ENCODE data around the gene ANKRD31. TPM values are rescaled to one million over a fixed set of nuclear protein-coding genes. Genes with fewer than 3 reads are reported as not detected.

ANKRD31 gene
- total RNA-seq, 1 experiment from 2014 or later = 0.48 TPM

DNA sequence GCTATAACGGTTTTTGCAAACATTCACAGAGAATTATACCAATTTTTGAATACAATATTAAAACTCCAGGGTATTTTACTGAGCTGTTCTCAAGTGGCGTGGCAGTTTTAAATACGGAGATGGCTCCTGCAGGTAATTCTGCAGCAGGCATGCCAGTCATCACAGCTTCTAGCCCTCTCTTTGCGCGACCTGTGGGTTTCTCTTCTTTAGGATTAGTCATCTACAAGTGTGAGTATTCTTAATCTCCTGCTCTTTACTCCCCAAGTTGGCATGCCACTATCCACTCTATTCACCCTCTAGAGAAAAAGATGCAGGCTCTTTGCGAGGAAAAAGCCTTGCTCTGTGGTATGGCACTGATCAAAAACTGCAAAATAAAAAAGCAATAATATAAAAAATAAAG, 43.9 kb downstream of the ANKRD31 start:
- Histone ChIP-seq H3K27me3 (ENCODE audit: insufficient read depth, low read depth) (no peaks in the 10 kb centered on the region), H3K4me2 (no peak overlapping the region), H3K27ac (no peak overlapping the region), H3K79me2 (ENCODE audit: low read depth) (no peaks in the 10 kb centered on the region), H3F3A (ENCODE audit: insufficient read depth, low read depth) (no peaks in the 10 kb centered on the region), H3K36me3 (ENCODE audit: low read depth) (no peaks in the 10 kb centered on the region), H3K9me3 (ENCODE audit: insufficient read depth, low read depth) (no peaks in the 10 kb centered on the region), H3K4me3 (no peak overlapping the region), H4K20me1 (ENCODE audit: insufficient read depth) (no peaks in the 10 kb centered on the region), H3K9me2 (ENCODE audit: insufficient read depth) (no peaks in the 10 kb centered on the region), H2AFZ (no peak overlapping the region), H3K4me1 (replicated peaks; ENCODE audit: insufficient read depth) (no peaks in the 10 kb centered on the region)
- no peak for DNase-seq
- BruUV-seq (replicated peaks) = no TSS peak
- intact Hi-C loops (cut with micrococcal nuclease; ENCODE audit: unreplicated experiment) = no loop called here
- POLR2A ChIA-PET (ENCODE audit: unreplicated experiment) = no interaction called here
- CTCF ChIA-PET = no interaction called here
- TF ChIP-seq, protein P1, sequence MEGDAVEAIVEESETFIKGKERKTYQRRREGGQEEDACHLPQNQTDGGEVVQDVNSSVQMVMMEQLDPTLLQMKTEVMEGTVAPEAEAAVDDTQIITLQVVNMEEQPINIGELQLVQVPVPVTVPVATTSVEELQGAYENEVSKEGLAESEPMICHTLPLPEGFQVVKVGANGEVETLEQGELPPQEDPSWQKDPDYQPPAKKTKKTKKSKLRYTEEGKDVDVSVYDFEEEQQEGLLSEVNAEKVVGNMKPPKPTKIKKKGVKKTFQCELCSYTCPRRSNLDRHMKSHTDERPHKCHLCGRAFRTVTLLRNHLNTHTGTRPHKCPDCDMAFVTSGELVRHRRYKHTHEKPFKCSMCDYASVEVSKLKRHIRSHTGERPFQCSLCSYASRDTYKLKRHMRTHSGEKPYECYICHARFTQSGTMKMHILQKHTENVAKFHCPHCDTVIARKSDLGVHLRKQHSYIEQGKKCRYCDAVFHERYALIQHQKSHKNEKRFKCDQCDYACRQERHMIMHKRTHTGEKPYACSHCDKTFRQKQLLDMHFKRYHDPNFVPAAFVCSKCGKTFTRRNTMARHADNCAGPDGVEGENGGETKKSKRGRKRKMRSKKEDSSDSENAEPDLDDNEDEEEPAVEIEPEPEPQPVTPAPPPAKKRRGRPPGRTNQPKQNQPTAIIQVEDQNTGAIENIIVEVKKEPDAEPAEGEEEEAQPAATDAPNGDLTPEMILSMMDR (conservative IDR thresholded peaks at IDR 0.05) = no peak
- TF ChIP-seq EZH2 (IDR thresholded peaks at IDR 0.05; ENCODE audit: low read depth) = no peak

DNA sequence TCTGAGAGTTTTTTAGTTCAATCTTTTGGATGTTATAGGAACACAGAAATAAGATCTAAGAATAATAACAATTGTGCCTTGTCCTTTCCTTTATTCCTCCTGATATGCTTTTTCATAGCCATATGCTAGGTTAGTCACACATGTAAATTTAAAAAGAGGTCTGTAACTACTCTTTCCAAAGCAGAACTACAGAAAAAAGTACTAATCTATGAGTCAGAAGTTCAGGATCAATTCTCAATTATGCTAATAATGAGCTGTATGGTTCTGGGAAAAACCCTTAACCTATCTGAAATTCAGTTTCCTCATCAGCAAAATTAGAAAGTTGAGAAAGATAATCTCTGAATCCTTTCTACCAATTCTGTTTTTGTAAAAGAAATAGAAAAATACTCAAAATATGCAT, 44.4 kb downstream of the ANKRD31 start:
- H3K4me1 ChIP-seq (replicated peaks; ENCODE audit: insufficient read depth) = no peaks in the 10 kb centered on the region
- H2AFZ ChIP-seq = no peak overlapping the region
- no peak overlapping the region for H3K4me2 ChIP-seq
- ChIA-PET CTCF (no interaction called here), POLR2A (ENCODE audit: unreplicated experiment) (no interaction called here)
- intact Hi-C loops (cut with micrococcal nuclease; ENCODE audit: unreplicated experiment) = no loop called here
- no peaks in the 10 kb centered on the region for H3K27me3 ChIP-seq (ENCODE audit: insufficient read depth, low read depth)
- no peaks in the 10 kb centered on the region for H3K79me2 ChIP-seq (ENCODE audit: low read depth)
- H3K9me2 ChIP-seq (ENCODE audit: insufficient read depth) = no peaks in the 10 kb centered on the region
- no peak for DNase-seq
- H4K20me1 ChIP-seq (ENCODE audit: insufficient read depth) = no peaks in the 10 kb centered on the region
- H3K27ac ChIP-seq = no peak overlapping the region
- no peaks in the 10 kb centered on the region for H3K36me3 ChIP-seq (ENCODE audit: low read depth)
- BruUV-seq (replicated peaks) = no TSS peak
- no peak for TF ChIP-seq EZH2 (IDR thresholded peaks at IDR 0.05; ENCODE audit: low read depth)
- TF ChIP-seq, protein P1 (conservative IDR thresholded peaks at IDR 0.05) = no peak
- no peaks in the 10 kb centered on the region for H3K9me3 ChIP-seq (ENCODE audit: insufficient read depth, low read depth)
- no peak overlapping the region for H3K4me3 ChIP-seq
- H3F3A ChIP-seq (ENCODE audit: insufficient read depth, low read depth) = no peaks in the 10 kb centered on the region

DNA sequence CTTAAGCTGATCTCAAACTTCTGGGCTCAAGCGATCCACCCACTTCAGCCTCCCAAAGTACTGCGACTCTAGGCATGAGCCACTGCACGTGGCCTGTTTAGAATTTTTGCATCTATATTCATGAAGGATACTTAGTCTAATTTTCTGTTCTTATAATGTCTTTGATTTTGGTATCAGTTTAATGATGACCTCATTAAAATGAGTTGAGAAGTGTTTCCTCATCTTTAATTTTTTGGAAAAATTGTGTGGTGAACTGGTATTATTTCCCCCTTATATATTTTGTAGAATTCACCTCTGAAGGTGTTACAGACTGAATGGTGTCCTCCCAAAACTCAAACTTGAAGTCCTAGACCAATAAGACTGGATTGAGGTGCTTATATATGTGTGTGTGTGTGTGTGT, 46.5 kb downstream of the ANKRD31 start:
- H3K27me3 ChIP-seq (ENCODE audit: insufficient read depth, low read depth) = no peaks in the 10 kb centered on the region
- no peaks in the 10 kb centered on the region for H3K9me2 ChIP-seq (ENCODE audit: insufficient read depth)
- no peak overlapping the region for H3K27ac ChIP-seq
- CTCF ChIA-PET = no interaction called here
- no peaks in the 10 kb centered on the region for H3K79me2 ChIP-seq (ENCODE audit: low read depth)
- intact Hi-C loops (cut with micrococcal nuclease; ENCODE audit: unreplicated experiment) = no loop called here
- BruUV-seq (replicated peaks) = no TSS peak
- no peaks in the 10 kb centered on the region for H4K20me1 ChIP-seq (ENCODE audit: insufficient read depth)
- POLR2A ChIA-PET (ENCODE audit: unreplicated experiment) = no interaction called here
- H3K4me1 ChIP-seq (replicated peaks; ENCODE audit: insufficient read depth) = peaks cover 6% of the 10 kb centered on the region
- H3K36me3 ChIP-seq (ENCODE audit: low read depth) = no peaks in the 10 kb centered on the region
- H3K4me2 ChIP-seq = no peak overlapping the region
- no peaks in the 10 kb centered on the region for H3F3A ChIP-seq (ENCODE audit: insufficient read depth, low read depth)
- TF ChIP-seq EZH2 (IDR thresholded peaks at IDR 0.05; ENCODE audit: low read depth) = no peak
- TF ChIP-seq, protein P1 (conservative IDR thresholded peaks at IDR 0.05) = no peak
- H2AFZ ChIP-seq = no peak overlapping the region
- H3K4me3 ChIP-seq = no peak overlapping the region
- DNase-seq = no peak
- no peaks in the 10 kb centered on the region for H3K9me3 ChIP-seq (ENCODE audit: insufficient read depth, low read depth)

All from PC-9 (cell line).